Stimulated activated CD8-positive, alpha-beta memory T cell treated with anti-CD3 and anti-CD28 coated beads, Interleukin-2, amount 100 ng/mL, for 1 hour (primary cell): Measurements from ENCODE around the gene ZNF516.
"Not testable (repeated sequence)": the region's sequence is repeated elsewhere in the genome, so short reads cannot be mapped to it uniquely, and the experiment has no call there.

Experiments used
- DNase-seq, 2 donors: peaks; one replicate each; pipeline ENCODE4 v3.0.0-alpha.2; 2020; ENCODE audit warnings: low read depth in 2 of 2

Gene ZNF516, protein sequence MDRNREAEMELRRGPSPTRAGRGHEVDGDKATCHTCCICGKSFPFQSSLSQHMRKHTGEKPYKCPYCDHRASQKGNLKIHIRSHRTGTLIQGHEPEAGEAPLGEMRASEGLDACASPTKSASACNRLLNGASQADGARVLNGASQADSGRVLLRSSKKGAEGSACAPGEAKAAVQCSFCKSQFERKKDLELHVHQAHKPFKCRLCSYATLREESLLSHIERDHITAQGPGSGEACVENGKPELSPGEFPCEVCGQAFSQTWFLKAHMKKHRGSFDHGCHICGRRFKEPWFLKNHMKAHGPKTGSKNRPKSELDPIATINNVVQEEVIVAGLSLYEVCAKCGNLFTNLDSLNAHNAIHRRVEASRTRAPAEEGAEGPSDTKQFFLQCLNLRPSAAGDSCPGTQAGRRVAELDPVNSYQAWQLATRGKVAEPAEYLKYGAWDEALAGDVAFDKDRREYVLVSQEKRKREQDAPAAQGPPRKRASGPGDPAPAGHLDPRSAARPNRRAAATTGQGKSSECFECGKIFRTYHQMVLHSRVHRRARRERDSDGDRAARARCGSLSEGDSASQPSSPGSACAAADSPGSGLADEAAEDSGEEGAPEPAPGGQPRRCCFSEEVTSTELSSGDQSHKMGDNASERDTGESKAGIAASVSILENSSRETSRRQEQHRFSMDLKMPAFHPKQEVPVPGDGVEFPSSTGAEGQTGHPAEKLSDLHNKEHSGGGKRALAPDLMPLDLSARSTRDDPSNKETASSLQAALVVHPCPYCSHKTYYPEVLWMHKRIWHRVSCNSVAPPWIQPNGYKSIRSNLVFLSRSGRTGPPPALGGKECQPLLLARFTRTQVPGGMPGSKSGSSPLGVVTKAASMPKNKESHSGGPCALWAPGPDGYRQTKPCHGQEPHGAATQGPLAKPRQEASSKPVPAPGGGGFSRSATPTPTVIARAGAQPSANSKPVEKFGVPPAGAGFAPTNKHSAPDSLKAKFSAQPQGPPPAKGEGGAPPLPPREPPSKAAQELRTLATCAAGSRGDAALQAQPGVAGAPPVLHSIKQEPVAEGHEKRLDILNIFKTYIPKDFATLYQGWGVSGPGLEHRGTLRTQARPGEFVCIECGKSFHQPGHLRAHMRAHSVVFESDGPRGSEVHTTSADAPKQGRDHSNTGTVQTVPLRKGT

DNA sequence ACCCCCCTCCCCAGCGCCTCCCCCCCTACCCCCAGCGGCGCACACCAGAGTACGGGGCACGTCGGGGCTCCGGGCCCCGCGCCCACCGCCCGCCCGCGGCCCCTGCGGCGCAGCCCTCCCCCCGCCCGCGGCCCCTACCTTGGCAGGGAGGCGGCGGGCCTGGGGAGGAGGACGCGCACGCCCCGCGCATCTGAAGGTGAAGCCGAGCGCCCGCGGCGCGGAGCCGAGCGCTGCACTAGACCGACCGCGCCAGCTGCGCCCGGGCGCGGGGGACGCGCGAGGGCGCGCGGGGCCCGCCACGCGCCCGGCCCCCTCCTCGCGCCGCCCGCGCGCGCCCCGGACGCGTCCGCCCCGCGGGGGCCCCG lies at the start of gene ZNF516:
Gene ZNF516 (minus strand): TSS at position 237 of the 365 bp plus-strand sequence. CDS start 52,188 bp downstream, outside the sequence.
- no peak for DNase-seq

DNA sequence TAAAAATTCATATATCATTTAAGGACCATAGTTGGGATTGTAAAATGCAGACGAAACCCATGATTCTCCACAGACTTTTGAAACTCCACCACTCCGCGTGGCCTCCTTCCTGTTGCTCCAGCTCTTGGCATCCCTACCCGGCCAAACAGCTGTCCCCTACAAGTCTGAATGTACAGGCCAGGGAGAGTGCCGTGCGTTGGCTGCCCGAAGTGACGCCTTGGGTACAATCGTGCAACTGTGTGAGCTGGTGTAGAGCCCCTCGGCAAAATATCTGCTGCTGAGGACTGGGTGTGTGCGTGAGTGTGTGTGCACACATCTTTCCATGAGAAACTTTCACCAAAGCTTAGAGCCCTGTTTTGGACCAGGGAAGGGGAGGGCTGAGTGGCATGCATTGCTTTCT lies 43.8 kb upstream of the ZNF516 start:
- no peak for DNase-seq

DNA sequence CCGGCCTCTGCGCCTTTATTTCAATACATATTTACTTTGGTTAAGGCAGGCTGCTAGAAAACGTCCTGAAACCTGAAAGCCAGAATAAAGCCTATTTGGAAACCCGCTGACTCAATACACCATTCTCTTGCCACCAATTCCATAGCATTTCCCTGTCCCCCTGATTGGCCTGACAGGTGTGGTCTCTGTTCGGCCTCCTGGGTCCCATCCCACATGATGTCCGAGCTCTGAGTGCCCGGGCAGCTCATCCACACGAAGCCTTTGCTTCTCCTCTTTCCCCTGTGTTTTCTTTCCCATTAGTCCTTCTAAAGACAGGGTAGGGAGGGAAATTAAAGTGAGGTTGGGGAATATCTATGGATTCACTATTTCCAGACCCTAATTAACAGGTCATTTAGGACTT lies 42.6 kb upstream of the ZNF516 start:
- DNase-seq: no peak

DNA sequence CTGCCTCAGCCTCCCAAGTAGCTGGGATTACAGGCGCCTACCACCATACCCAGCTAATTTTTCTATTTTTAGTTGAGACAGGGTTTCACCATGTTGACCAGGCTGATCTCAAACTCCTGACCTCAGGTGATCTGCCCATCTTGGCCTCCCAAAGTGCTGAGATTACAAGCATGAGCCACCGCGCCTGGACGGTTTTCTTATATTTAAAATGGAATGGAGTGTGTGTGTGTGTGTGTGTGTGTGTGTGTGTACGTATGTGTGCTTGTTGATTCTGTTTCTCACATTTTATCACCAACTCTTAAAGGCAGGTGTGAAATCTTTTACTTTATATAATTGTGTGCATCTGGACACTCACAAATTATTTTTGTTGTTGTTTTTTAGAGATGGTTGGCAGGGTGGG lies 41.6 kb upstream of the ZNF516 start:
- not testable (repeated sequence) for DNase-seq

DNA sequence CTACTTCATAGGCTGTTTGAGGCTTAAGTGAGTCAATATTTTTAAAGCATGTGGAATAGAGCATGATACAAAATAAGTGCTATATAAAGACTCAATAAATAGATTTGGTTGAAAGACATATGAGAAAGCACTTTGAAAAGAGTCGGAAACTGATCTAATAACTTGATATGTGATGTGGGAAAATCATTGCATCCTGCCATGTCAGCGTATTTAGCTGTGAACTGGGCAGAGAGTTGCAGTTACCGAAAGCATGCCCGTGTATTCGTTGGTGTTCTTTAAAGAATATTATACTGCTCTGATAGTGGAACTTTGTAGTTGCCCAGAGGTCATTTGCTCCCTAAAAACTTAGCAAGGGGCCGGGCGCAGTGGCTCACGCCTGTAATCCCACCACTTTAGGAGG lies 37.8 kb upstream of the ZNF516 start:
- DNase-seq: no peak

DNA sequence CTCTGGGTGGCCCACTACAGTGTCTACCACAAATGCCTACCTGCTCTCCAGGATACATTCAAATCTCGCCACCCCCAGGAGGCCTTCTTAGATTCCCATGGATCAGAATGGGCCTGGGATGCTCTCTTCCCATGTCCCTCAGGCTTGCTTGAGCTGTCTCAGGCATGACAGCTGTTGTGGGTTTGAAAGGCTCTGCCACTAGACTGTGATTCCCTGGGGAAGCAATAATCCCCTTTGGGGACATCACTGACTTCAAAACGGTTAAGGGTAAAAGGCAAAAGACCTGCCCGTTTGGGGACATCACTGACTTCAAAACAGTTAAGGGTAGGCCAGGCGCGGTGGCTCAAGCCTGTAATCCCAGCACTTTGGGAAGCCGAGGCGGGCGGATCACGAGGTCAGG lies 35.8 kb upstream of the ZNF516 start:
- DNase-seq: no peak

DNA sequence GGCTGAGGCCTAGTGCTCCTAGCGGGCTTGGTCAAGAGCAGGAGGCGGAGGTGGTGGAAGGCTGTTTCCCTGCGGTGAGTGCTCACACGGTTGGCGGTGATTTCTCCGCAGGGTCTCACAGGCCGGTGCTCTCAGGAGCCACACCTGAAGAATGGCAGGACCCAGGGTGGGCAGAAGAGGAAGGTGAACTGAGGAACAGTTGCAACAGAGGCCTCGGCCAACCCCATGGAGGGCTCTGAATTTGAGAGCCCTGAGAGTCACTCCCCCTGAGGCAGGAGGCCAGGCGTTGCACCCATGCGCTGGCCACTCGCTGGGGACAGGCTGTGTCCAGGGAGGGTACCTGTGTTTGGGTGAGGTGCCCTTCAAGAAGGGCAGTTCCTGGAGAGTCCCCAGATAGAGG lies 35.3 kb upstream of the ZNF516 start:
- no peak for DNase-seq

DNA sequence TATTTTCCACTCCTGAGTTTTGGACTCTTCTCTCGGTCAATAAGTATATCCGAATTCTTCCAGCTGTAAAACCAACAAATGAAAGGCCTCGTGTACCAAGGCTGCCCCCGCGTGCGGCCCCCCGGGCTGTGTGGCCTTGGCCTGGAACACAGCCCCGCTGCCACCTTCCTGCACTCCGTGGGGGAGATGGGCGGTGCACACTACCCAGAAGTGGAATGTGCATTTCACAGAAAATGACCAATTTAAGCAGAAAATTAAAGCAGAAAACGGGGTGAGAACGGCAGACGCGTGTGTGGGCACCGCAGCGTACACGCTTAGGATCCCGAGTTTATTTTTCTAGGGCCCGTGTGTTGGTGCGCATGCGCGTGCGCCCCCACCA lies 34.4 kb upstream of the ZNF516 start:
- no peak for DNase-seq

DNA sequence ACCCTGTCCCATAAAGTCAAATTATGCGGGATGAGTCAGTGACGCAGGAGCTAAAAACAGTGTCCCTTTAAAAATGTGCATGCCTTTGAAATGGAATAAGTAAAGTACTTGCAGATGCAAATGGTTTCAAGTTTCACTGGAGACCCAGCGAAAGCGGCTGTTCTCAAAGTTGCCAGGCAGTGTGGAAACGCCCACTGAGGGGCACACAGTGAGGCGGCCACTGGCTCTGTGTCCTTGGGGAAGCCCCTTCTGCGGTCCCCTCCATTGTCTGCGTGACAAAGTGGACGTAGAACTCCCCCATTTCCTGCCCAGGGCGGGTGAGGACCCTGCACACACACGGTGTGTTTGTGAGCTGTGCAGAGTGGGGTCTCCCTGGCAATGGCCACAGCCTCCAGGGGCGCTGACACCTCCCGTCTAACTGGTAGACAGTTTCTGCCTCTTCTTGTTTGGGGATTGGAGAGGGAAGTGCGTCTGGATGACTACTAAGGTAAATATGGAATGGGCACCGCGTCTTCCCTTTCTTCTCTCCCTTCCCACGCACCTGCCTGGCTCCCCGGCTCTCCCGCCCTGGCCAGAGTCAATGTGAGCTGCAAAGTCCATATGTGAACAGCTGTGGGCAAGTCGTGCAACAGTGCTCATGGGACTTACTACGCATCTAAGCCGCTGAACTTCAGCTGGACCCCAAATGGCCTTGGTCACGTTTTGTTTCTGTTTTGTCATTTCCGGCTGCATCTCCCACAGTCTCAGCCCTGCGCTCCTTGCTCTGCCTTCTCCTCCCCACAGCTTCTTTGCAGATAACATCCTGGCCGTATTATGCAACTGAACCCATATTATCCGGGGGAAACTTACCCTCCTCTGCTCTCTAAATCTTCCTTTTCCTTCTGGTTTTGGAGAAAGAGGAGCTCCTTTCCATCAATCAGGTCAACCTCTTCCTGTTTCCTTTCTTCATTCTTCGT lies 33.7 kb upstream of the ZNF516 start:
- no peak for DNase-seq

DNA sequence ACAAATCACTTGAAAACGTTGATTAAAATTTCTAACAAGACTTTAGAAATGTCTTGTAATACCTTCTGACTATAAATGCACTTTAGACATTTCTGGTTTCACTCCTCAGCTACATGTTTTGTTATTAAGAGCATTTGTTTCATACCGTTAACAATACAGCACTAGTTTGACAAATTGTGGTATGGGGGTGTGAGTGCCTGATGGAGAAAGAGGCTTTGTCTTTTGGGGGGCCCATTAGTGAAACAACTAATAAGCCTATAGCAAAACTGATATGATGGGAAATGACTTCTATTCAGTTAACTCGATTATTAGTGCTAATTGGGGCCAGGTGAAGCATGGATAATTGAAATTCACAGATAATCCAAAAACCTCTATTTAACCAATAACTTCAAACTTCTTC lies 30.9 kb upstream of the ZNF516 start:
- no peak for DNase-seq

DNA sequence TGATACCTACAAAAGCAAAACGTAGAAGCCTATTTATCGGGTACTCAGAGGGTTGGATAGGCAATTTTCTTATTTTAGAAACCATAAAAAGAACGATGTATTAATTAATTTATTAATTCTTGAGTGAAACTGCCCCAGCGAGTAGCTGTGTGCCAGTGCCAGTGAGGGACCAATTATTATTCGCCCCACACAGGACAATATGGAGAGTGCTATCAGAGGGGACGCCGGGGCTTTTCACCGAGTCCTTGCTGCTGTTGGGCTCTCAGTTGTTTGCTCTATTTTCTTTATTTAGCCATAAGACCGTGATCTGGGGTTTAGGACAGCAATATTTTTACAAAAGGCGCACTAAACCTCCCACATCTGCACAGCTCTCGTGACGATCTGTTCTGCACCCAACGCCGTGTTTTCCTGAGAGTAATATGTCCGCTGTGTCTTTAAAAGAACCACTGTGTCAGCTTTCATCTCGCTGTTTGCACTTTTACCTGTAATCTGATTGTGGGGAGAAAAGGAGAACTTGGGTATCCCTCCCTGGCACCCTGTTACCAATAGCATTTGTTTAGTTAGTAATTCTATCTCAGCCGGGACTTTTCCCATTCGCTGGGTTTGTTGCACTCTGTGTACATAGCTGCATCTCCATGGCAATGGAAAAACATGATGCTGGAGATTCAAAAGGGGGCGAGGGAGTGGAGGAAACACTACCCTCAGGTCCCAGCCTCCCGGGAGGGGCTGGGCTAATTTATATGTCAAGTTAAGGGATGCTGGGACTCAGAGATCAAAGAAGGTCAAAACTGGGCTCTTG lies 30.1 kb upstream of the ZNF516 start:
- no peak for DNase-seq

DNA sequence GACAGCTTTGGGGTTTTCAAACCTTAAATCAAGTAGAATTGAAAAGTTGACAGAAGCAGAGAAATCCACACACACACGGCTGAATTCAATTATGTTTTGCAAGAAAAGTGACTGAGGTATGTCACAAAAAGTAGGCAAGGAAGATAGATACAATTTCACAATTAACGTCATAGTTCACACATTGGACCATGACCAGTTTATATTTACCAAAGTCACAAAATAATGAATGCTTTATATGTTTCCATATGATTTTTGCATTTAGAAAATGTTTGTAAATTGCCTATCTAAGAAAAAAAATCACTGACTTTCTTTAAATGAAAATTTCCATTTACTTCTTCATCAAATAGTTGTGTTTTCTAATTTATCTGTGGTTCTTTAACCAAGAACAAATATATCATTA lies 29.4 kb upstream of the ZNF516 start:
- DNase-seq: no peak

DNA sequence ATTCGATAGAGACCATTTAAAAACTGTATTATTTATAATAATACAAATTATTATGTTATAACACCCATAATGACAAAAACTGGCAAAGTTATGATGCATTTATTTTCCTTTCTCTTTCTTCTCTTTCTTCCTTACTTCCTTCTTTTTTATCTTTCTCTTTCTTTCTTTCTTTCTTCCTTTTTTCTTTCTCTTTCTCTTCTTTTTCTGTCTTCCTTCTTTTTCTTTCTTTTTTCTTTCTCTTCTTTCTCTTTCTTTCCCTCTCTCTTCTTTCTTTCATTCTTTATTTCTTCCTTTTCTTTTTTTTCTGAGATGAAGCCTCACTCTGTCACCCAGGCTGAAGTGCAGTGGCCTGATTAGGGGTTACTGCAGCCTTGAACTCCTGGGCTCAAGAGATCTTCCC lies 27.5 kb upstream of the ZNF516 start:
- no peak for DNase-seq

DNA sequence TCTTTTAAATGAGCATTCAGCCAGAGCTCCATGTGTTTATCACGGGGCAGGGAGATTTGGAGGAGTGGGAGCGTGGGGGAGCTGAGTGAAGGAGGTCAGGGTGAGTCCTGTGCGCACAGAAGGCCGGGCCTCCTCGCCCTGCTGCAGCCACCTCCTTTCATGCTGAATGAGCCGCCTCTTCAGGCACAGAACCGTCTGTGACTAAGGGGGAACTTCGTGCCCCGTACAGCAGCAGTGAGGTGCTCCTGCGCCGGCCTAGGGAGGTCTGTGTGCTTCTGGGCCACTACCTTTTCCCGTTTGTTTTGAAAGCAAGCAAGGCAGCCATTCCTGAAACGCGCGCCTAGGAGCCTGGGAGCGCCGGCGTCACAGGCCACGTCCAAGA lies 27.1 kb upstream of the ZNF516 start:
- no peak for DNase-seq

DNA sequence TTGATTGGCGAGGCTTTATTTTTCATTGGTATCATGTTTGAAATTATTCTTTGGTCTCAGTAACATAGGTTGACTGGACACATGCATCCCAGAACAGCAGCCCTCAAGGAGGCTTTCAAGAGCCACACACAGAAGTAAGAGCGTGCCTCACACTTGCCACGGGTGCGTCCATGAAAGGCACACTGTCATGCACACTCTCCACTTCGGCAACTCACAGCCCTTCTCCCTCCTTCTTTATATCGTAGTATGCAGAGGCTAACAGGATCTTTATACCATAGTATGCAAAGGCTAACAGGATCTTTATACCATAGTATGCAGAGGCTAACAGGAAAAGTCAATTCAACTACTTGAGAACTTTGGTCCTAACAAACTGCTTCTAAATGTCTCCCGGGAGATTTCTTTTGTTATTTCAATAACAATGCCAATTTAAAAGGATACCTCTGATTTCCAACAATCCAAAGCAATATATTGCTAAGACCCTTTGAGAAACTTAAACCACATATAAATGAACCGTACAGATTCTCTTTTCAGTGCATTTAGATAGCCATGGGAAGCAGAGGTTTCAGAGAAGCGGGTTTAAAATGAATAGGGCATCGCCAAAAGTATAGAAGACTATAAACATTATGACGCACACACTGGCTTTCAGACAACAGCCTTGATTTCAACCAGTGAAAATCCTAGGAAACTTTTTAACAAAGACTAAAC lies 26.5 kb upstream of the ZNF516 start:
- DNase-seq: no peak

DNA sequence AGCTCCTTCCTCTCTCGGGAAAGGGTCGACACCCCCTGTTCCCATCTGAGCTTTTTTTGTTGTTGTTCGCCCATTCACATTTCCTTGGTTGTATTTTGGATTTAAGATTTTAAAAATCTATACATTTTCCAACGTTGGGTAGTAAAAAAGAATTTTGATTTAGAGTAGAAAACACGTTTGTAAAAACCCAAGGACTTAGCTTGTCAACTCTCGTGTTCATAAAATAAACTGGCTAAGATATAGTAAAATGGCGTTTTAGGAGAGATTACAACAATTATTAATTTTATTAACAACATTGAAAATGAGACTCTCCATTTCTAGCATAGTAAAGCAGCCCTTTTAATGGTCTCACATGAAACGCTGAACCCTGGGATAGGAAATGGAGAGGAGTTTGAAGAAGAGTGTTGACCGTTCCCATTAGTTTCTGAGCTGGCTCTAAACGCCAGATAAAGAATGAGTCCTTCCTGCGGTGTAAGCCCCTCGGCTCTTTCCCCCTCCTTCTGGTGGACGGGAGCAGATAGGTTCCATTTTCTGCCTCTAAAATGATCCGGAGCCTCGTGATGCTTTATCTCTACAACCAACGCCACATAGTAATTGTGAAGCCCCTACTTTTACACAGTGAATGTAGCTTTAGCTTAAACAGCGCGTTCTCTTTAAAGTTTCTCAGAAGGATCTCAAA lies 24.0 kb upstream of the ZNF516 start:
- no peak for DNase-seq

DNA sequence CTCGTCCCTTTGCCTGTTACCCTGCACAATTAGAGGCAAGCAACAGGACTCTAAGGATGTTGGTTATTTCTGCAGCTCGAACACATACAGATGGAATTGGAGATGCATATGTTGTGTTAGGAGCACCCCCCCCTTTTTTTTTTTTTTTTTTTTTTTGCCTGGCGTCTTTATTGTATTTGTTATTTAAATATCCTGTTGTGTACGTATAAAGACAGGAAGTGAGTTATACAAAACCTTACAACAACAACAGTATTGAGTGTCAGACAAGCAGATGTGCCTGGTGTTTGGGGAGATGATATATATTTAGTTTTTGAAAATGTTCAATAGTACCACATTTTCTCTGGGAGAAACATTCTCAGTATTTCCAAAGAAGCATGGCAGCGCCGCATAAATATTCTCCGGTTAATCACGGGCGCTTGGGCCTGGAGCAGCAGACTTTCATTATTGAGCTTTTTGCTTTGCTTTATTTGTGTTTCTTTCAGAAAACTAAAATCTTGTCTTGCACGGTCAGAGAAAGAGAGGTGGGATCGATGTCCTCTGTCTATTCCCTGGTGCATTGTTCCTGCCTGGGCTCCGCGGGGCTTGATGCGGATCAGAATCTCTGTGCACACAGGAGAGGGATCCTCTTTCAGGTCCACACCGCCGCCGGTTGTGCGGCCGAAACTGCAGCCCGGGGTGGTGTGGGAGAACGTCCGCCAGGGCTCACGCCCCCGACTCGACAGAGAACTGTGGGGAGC lies 23.2 kb upstream of the ZNF516 start:
- no peak for DNase-seq

DNA sequence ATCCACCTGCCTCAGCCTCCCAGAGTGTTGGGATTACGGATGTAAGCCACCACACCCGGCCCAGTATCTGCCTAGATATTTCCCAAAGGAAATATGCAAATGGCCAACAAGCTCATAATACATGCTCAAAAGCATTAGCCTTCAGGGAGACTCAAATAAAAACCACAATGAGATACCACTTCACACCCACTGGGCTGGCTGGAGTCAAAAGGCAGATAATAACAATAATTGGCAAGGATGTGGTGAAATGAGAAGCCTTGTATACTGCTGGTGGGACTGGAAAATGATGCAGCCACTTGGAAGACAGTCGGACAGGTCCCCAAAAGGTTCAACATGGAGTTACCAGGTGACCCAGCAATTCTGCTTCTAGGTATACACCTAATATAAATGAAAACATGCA lies 20.5 kb upstream of the ZNF516 start:
- no peak for DNase-seq

DNA sequence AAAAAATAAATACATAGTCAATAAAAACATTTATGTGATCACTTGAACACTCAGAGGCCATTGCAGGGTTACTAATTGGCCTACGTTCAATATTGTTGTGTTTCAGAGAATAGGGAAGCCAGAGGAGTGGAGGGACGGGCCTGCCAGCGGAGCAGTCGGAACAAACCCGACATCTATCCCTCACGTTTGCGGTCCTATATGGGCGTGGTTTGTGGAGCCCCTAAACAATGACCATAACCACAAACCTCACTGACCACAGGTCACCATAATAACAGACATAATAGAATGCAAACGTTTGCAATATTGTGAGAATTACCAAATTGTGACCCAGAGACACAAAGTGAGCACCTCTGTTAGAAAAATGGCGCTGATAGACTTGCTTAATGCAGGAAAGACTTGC lies 19.5 kb upstream of the ZNF516 start:
- DNase-seq: no peak
